ENCODE measurements around the gene SLC39A5. TPM values are rescaled to one million over a fixed set of nuclear protein-coding genes. Genes with fewer than 3 reads are reported as not detected.
A peak's percentile ranks its signal among the peaks of the same experiment; 100 is the strongest.

The SLC39A5 gene
- total and polyA plus RNA-seq, 2 of the 13 experiments (the other 11 are each of a cell fraction or from before 2014, with no cell fraction given) = 59.7 to 101 TPM

- TF ChIP-seq, protein P1, sequence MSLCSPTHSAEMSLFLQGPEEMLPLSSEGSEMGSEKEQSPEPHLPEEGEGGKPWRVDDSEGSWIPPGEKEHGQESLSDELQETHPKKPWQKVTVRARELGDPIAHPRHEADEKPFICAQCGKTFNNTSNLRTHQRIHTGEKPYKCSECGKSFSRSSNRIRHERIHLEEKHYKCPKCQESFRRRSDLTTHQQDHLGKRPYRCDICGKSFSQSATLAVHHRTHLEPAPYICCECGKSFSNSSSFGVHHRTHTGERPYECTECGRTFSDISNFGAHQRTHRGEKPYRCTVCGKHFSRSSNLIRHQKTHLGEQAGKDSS (CRISPR knock-in tag; IDR thresholded peaks at IDR 0.05; ENCODE audit: borderline replicate concordance, low read depth) = 0 out of 2 replicates have a peak, but pooled peaks have one; percentile 22
- TF ChIP-seq ZNF646 (CRISPR knock-in tag; IDR thresholded peaks at IDR 0.05) (no peak), ATF2 (CRISPR knock-in tag; IDR thresholded peaks at IDR 0.05) (no peak; the same call in 1 of the 2 replicates), ATF3 (CRISPR knock-in tag; IDR thresholded peaks at IDR 0.05) (no peak; the same call in 1 of the 2 replicates), TFE3 (CRISPR knock-in tag; IDR thresholded peaks at IDR 0.05) (0 out of 2 replicates have a peak, but pooled peaks have one; percentile 39), ZNF788 (CRISPR knock-in tag; IDR thresholded peaks at IDR 0.05; ENCODE audit: borderline replicate concordance) (peak; percentile 80; the same call in 1 of the 2 replicates), ZNF543 (CRISPR knock-in tag; IDR thresholded peaks at IDR 0.05) (no peak), RFX5 (IDR thresholded peaks at IDR 0.05; ENCODE audit: low read depth, low read length) (peak; percentile 92)
- TF ChIP-seq, protein P2, sequence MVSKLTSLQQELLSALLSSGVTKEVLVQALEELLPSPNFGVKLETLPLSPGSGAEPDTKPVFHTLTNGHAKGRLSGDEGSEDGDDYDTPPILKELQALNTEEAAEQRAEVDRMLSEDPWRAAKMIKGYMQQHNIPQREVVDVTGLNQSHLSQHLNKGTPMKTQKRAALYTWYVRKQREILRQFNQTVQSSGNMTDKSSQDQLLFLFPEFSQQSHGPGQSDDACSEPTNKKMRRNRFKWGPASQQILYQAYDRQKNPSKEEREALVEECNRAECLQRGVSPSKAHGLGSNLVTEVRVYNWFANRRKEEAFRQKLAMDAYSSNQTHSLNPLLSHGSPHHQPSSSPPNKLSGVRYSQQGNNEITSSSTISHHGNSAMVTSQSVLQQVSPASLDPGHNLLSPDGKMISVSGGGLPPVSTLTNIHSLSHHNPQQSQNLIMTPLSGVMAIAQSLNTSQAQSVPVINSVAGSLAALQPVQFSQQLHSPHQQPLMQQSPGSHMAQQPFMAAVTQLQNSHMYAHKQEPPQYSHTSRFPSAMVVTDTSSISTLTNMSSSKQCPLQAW (CRISPR knock-in tag; IDR thresholded peaks at IDR 0.05) = peak; percentile 73
- TF ChIP-seq, protein P3, sequence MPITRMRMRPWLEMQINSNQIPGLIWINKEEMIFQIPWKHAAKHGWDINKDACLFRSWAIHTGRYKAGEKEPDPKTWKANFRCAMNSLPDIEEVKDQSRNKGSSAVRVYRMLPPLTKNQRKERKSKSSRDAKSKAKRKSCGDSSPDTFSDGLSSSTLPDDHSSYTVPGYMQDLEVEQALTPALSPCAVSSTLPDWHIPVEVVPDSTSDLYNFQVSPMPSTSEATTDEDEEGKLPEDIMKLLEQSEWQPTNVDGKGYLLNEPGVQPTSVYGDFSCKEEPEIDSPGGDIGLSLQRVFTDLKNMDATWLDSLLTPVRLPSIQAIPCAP (CRISPR knock-in tag; IDR thresholded peaks at IDR 0.05; ENCODE audit: low read depth) = 0 out of 2 replicates have a peak, but pooled peaks have one; percentile 54
Observed at GRCh38 chr12:56266693-56267442, 37.0 kb downstream of the SLC39A5 start, which contains the start of gene COQ10A (continued).

Data from HepG2 (cell line).